GM19328 (cell line): ENCODE results near the gene IKZF3.
"Not testable (repeated sequence)": the region's sequence is repeated elsewhere in the genome, so short reads cannot be mapped to it uniquely, and the experiment has no call there.

ENCODE experiments used
- ATAC-seq: cut with Tn5 transposase; IDR thresholded peaks from one replicate; pipeline ENCODE4 v1.9.1; 2021; ENCODE audit warnings: mild to moderate bottlenecking, moderate library complexity; ENCODE audit not compliant: unreplicated experiment

The IKZF3 gene

DNA sequence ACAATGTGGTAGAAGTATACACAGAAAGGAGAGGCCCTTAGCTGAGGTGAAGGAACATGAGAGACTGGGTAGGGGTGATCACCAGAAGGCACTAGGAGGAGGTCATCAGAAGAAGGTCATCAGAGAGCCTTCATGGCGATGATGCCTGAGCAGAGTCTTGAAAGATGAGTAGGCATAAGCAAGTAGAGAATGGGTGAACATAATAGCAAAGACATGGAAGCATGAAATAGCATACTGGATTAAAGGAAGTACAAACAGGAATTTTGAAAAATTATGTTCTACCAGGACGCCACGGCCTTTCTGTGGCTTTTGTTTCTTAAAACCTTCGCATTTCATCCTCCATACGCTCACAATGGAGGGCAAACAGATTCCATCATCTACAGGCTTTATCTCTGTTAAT, 2.9 kb downstream of the IKZF3 start:
- ATAC-seq, result no peak

DNA sequence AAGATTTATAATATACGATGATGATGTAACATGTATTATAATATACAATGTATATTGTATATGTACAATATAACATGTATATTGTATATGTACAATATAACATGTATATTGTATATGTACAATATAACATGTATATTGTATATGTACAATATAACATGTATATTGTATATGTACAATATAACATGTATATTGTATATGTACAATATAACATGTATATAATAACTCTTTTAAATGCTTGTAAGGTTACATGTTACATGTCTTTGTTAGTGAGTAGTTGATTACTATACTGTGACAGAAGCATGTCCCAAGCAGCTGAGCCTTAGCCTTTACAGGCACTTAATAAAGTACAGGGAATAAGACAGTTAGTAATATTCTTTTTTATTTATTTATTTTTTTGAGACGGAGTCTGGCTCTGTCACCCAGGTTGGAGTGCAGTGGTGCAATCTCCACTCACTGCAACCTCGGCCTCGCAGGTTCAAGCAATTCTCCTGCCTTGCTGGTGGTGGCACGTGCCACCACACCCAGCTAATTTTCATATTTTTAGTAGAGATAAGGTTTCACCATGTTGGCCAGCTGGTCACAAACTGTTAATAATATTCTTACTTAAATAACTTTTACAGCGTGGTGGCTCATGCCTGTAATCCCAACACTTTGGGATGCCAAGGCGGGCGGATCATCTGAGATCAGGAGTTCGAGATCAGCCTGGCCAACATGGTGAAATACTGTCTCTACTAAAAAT, 8.0 kb downstream of the IKZF3 start:
- ATAC-seq, result not testable (repeated sequence)

DNA sequence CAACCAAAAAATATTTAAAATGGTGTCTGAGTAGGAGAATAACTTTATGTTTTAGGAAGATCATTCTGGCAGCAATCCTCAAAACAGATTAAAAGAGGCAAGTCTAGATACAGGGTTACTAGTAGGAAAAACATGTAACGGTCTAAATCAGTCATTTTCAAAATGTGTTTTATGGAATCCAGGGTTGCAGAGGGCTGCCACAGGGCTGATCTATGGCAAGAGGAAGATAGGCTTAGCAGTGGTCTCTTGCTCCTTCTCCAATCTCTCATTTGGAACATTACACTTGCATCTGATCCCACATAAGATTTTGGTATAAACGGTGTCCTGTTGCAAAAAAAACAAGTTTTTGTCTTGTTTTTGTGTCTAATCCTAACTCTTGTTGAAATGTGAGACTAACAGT, 9.2 kb downstream of the IKZF3 start:
- no peak for ATAC-seq

DNA sequence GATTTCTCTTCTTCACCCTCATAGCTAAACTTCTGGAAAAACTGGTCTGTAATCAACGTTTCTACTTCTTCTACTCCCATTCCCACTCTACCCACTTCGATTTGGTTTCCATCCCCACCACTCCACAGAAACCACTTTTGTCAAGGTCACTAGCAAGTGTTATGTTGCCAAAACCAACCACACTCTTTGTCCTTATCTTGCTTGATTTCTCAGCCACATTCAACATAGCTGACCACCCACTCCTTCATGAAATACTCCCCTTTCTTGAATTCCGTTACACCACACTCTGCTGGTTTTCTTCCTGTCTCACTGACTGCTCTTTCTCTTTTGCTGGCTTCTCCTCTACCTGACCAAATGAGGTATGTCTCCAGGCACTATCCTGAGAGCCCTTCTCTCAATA, 11.9 kb downstream of the IKZF3 start:
- ATAC-seq, result no peak

DNA sequence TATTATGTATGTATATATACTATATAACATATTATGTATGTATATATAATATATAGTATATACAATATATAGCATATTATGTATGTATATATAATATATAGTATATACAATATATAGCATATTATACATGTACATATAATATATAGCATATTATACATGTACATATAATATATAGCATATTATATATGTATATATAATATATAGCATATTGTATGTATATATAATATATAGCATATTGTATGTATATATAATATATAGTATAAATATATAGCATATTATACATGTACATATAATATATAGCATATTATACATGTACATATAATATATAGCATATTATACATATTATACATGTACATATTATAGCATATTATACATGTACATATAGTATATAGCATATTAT, 13.9 kb downstream of the IKZF3 start:
- ATAC-seq, result not testable (repeated sequence)

DNA sequence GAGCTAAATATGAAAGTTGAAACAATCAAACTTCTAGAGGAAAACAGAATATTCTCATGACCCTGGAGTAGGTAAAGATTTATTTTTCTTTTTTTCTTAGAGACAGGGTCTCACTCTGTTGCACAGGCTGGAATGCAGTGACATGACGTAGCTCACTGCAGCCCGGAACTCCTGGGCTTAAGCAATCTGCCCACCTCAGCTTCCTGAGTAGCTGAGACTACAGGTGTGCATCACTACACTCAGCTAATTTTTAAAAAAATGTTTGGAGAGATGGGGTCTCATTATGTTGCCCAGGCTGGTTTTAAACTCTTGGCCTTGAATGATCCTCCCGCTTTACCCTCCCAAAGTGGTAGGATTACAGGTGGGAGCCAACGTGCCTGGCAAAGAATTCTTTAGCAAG, 15.5 kb downstream of the IKZF3 start:
- ATAC-seq, result no peak

DNA sequence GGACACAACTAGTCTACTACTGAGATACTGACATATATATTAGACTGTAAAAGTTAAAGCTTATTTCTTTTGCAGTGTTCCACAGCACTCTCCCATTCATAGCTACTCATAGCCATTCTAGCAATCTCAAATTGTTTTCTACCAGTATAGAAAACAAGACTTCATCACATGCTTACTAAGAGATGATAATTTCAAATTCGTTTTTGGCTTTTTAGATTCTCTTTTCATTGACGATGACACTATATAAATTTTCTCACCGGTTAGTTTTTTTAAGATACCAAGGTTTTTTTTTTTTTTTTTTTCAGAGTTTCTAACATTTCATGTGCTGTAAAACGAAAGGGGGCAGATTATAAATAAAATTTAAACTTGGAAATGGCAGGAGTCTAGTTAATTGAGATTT, 17.9 kb downstream of the IKZF3 start:
- no peak for ATAC-seq

DNA sequence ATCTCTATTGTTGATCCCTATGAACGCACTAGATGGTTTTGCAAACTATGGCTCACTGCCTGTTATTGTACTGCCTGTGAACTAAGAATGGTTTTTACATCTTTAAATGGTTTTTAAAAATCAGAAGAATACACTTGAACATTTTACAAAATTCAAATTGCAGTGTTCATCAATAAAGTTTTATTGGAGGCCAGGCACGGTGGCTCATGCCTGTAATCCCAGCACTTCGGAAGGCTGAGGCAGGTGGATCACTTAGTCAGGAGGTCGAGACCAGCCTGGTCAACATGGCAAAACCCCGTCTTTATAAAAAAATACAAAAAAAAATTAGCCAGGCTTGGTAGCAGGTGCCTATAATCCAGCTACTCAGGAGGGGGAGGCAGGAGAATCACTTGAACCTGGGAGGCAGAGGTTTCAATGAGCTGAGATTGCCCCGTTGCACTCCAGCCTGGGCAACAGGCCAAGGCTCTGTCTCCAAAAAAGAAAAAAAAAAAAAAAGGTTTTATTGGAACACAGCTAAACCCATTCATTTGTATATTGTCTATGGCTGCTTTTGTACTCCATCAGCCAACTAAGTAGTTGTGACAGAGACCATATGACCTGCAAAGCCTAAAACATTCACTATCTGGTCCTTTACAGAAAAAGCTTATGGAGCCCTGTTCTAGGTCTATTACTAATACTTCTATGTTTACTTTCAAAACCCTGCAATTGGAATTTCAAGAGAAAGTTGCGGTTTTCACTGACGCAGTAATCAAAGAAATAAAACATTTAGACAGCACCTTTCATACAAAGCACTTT, 18.9 kb downstream of the IKZF3 start:
- no peak for ATAC-seq

DNA sequence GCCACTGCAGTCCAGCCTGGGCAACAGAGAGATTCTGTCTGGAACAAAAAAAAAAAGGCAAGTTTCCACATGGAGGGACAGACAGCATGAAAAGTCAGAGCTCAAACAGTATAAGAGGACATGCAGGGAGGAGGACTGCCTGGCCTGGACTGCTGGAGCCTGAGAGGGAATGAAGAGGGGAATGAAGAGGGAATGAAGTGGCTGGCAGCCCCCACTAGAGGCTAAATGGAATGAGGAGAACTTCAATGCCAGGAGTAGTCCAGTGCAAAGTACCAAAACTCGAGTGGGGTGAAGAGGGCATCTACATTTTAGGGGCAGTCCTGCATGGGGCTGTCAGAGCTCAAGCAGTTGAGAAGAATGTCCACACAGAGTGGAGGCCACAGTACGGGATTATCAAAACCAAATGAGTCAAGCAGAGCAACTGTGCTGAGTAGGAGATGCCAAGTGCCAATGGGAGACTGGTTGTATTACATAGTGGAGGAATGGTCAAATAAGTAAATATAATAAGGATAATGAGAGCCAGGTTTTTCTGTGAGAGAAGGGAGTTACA, 22.9 kb downstream of the IKZF3 start:
- no peak for ATAC-seq

DNA sequence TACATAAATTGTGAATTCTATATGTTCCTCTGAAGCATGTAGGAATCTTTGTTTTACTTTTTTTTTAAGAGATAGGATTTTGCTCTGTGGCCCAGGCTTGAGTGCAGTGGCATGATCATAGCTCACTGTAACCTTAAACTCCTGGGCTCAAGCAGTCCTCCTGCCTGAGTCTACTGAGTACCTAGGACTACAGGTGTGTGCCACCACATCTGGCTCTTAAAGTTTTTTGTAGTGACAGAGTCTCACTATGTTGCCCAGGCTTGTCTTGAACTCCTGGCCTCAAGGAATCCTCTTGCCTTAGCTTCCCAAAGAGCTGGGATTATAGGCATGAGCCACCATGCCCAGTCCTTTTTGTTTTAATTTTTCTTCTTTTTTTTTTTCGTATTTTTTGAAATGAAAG, 25.3 kb downstream of the IKZF3 start:
- no peak for ATAC-seq

DNA sequence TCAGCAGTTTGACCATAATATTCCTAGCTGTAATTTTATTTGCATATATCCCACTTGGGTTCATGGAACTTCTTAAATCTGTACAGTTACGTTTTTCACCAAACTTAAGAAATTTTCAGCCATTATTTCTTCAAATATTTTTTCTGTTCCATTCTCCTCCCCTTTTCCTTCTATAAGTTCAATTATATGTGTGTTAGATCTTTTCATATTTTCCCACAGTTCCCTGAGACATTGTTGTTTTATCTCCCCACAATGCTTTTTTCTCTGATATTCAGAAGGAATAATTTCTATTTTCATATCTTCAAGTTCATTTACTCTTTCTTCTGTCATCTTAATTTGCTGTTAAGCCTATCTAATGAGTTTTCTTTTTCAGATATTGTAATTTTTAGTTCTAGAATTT, 26.1 kb downstream of the IKZF3 start:
- ATAC-seq, result no peak

DNA sequence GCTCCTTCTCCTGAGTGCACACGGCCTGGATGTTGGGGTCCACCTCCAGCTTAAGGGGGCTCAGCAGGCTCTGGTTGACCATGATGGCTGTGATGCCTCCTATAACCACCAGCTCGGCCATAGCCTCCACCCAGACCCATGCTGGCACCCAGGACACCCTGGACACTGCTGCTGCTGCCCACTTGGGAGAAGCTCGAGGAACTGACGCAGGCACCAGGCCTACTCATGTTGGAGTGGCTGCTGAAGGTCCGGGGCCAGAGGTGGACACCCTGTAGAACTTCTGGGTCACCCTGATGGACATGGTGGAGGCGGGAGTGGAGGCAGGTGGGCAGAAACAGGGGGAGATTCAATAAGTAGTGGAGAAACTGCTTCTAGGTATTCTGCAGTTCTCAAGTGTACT, 28.0 kb downstream of the IKZF3 start:
- no peak for ATAC-seq

DNA sequence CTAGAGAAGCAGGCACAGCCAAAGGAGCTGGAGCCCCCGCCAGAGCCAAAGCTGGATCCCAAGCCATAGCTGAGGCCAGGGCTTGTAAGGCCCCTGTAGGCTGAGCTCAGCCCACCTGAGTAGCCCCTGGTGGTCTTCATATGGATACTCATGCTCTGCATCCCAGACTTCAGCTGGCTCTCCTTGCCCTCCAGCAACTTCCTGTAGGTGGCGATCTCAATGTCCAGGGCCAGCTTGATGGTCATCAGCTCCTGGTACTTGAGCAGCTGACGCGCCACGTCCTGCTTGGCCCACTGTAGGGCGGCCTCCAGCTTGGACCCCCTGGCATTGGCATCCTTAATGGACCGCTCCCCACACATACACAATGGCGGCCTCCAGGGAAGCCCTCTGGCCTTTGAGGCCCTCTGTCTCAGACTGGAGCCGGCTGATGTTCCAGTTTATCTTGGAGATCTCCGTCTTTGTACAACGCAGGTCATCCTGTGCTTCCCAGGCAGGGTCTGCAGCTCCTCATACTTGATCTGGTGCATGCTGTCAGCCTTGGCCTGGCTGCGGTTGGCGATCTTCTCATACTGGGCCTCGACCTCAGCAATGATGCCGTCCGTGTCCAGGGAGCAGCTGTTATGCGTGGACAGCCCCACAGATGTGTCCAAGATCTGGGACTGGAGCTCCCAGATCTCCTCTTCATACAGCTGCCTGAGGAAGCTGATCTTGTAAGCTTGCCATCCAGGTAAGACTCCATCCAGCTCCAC, 28.9 kb downstream of the IKZF3 start:
- ATAC-seq, result no peak

DNA sequence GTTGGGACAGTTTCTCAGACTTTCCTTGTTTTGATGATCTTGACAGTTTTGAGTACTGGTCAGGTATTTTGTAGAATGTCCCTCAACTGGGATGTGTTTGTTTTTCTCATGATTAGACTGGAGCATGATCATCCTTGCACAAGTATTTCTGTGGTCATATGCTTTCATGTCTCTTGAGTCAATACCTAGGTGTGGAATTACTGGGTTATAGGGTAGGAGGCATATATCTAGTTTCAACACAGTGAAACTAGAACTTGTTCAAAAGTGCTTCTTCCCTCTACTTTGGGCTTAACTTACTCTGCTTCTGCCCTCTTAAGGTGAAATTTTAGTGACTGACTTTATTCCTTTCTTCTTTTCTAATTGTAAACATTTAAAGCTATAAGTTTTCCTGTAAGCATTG, 30.1 kb downstream of the IKZF3 start:
- ATAC-seq, result no peak

DNA sequence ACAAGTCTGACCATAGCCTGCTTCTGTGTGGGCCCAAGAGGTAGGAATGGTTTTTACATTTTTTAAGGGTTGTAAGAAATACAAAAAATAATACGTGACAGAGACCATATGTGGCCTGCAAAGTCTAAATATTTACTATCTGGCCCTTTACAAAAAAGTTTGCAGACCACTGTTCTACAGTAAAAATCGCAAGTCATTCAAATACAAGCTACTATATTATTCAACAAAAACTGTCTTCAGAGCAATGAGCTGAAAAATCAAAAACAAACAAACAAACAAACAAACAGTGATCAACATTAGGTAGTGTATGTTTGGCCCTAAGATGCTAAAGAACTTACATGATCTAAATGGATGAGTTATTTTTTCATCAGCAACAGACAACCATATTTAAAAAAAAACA, 32.5 kb downstream of the IKZF3 start:
- no peak for ATAC-seq

DNA sequence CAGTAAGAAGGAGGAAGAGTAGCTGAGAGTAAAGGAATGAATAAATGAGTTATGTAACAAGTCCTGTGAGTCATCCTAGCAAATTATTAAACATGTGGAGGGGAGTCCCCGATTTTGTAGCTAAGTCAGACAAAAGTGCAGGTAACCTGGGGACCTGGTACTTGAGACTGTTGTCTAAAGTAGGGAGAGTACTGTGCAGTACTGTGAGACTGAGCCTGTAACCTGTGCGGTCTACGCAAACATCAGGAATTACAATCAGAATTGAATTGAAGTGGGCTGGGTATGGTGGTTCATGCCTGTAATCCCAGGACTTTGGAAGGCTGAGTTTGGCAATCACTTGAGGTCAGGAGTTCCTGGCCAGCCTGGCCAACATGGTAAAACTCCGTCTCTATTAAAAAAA, 35.7 kb downstream of the IKZF3 start:
- ATAC-seq, result no peak

DNA sequence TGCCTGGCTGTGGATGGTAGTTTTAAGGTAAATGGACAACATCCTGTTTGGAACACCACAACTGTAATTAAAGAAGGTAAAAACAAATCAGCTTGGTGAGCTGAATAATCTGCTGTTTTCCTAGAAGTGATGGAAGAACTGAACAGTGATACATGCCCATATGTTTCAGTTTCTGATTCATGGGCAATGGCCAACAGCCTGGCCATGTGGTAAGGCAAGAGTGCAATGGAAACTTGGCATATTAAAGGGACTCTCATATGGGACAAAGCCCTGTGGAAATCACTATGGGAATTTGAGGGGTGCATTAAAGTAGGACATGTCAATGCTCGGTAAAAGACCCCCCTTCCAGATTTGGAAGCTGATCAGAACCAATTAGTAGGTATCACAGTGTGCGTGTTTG, 37.8 kb downstream of the IKZF3 start:
- ATAC-seq, result no peak

DNA sequence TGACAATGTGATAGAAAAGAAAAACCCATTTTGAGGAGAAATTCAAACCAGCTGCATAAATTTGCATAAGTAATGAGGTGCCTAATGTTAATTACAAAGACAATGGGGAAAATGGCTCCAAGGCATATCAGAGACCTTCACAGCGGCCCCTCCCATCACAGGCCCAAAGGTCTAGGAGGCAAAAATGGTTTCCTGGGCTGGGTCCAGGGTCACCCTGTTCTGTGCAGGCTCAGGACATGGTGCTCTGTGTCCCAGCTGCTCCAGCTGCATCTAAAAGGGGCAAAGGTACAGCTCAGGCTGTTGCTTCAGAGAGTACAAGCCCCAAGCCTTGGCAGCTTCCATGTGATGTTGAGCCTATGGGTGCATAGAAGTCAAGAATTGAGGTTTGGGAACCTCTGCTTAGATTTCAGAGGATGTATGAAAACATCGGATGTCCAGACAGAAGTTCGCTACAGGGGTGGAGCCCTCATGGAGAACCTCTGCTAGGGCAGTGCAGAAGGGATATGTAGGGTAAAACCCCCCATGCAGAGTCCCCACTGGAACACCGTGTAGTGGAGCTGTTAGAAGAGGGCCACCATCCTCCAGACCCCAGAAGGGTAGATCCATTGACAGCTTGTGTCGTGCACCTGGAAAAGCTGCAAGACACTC, 40.6 kb downstream of the IKZF3 start:
- ATAC-seq, result no peak

DNA sequence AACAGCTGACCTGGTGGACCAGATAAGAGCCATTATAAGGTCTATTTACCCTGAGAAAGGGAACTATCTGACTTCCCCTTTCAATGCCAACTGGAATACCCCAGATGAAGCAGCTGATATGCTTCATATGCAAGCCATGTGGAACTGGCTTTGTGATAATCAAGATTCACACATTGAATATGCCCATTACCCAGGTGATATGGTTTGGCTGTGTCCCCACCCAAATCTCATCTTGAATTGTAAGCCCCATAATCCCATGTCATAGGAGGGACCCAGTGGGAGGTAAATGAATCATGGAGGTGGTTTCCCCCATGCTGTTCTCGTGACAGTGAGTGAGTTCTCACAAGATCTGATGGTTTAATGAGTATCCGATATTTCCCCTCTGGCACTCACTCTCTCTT, 42.1 kb downstream of the IKZF3 start:
- ATAC-seq, result no peak

DNA sequence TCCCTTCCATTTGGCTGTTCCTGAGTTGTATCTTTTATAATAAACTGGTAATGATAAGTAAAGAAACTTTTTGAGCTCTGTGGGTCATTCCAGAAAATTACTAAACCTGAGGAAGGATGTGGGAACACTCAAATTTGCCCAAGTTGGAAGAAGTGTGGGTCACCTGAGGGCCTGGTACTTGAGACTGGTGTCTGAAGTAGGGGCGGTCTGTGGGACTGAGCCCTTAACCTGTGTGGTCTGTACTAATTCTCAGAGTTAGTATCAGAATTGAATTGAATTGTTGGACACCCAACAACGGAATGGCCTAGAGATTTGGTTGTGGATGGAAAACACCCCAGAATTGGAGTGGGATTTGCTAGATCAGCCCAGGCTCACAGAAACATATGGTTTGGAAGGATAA, 43.1 kb downstream of the IKZF3 start:
- no peak for ATAC-seq

DNA sequence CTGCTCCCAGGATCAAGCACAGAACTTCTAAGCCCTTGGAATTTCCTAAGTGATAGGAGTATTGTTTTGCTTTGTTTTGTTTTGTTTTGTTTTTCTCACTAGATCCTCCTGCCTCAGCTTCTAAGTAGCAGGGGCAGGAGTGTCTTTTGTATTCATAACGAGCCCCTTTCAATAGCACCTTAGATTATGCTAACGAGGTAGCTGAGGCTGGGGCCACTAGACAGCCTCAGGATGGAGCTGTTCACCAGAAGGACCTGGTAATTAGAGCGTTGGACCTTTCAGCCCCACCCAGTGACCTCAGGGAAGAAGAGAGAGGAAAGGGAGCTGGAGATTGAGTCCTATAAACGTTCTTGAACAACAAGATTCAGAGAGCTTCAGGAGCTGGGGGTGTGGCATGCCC, 43.6 kb downstream of the IKZF3 start:
- no peak for ATAC-seq
